Measurements from ENCODE around the gene PTPRN2. TPM values are rescaled to one million over a fixed set of nuclear protein-coding genes. Genes with fewer than 3 reads are reported as not detected.
"Not testable (repeated sequence)": the region's sequence is repeated elsewhere in the genome, so short reads cannot be mapped to it uniquely, and the experiment has no call there.

Gene PTPRN2
- polyA plus RNA-seq, 1 experiment: 0.02 TPM

GRCh38 chr7:158386355-158386618 is 201.3 kb downstream of the PTPRN2 start:
- Histone ChIP-seq H3K27me3 (ENCODE audit: control insufficient read depth, insufficient read depth, low read length) (no peaks in the 10 kb centered on the region), H3K27ac (ENCODE audit: low read depth, low read length) (no peak overlapping the region), H3K4me3 (ENCODE audit: low read depth, low read length) (no peak overlapping the region), H3K9me3 (ENCODE audit: control insufficient read depth, insufficient read depth, low read length) (peaks cover 78% of the 10 kb centered on the region)
- no peak for TF ChIP-seq CTCF (IDR thresholded peaks at IDR 0.05; ENCODE audit: low read depth, low read length)
- ChIA-PET CTCF (no interaction called here), POLR2A (no interaction called here)
- no peak for DNase-seq (ENCODE audit: low read depth, low spot score)

GRCh38 chr7:158385496-158386354 is 201.9 kb downstream of the PTPRN2 start:
- POLR2A ChIA-PET; DNase-seq (ENCODE audit: low read depth, low spot score); H3K27me3 ChIP-seq (ENCODE audit: control insufficient read depth, insufficient read depth, low read length); H3K4me3 ChIP-seq (ENCODE audit: low read depth, low read length); H3K27ac ChIP-seq (ENCODE audit: low read depth, low read length); CTCF ChIA-PET: not testable (repeated sequence)
- H3K9me3 ChIP-seq (ENCODE audit: control insufficient read depth, insufficient read depth, low read length): peaks cover 74% of the 10 kb centered on the region

GRCh38 chr7:158384746-158385145 is 202.9 kb downstream of the PTPRN2 start:
- CTCF ChIA-PET: no interaction called here
- H3K9me3 ChIP-seq (ENCODE audit: control insufficient read depth, insufficient read depth, low read length): peaks cover 70% of the 10 kb centered on the region
- no peak overlapping the region for H3K27ac ChIP-seq (ENCODE audit: low read depth, low read length)
- no peak for DNase-seq (ENCODE audit: low read depth, low spot score)
- POLR2A ChIA-PET: no interaction called here
- no peak overlapping the region for H3K4me3 ChIP-seq (ENCODE audit: low read depth, low read length)
- no peaks in the 10 kb centered on the region for H3K27me3 ChIP-seq (ENCODE audit: control insufficient read depth, insufficient read depth, low read length)
- TF ChIP-seq CTCF (IDR thresholded peaks at IDR 0.05; ENCODE audit: low read depth, low read length): no peak

- H3K4me3 ChIP-seq (ENCODE audit: low read depth, low read length): no peak overlapping the region
- H3K27me3 ChIP-seq (ENCODE audit: control insufficient read depth, insufficient read depth, low read length): no peaks in the 10 kb centered on the region
- H3K27ac ChIP-seq (ENCODE audit: low read depth, low read length): no peak overlapping the region
- ChIA-PET POLR2A (no interaction called here), CTCF (no interaction called here)
- DNase-seq (ENCODE audit: low read depth, low spot score): no peak
- H3K9me3 ChIP-seq (ENCODE audit: control insufficient read depth, insufficient read depth, low read length): peaks cover 68% of the 10 kb centered on the region
- no peak for TF ChIP-seq CTCF (IDR thresholded peaks at IDR 0.05; ENCODE audit: low read depth, low read length)
These were observed 204.0 kb downstream of the PTPRN2 start for GRCh38 chr7:158383665-158384064.

GRCh38 chr7:158382363-158383254 is 205.0 kb downstream of the PTPRN2 start:
- no peak overlapping the region for H3K4me3 ChIP-seq (ENCODE audit: low read depth, low read length)
- DNase-seq (ENCODE audit: low read depth, low spot score): no peak
- peaks cover 67% of the 10 kb centered on the region for H3K9me3 ChIP-seq (ENCODE audit: control insufficient read depth, insufficient read depth, low read length)
- no peaks in the 10 kb centered on the region for H3K27me3 ChIP-seq (ENCODE audit: control insufficient read depth, insufficient read depth, low read length)
- POLR2A ChIA-PET: no interaction called here
- CTCF ChIA-PET: no interaction called here
- TF ChIP-seq CTCF (IDR thresholded peaks at IDR 0.05; ENCODE audit: low read depth, low read length): no peak
- no peak overlapping the region for H3K27ac ChIP-seq (ENCODE audit: low read depth, low read length)
